GM10248 (cell line): ENCODE results near the gene PGAP3.

ENCODE experiments used
- CTCF ChIA-PET: fragments of 300-600 bp; sonication (Branson Sonifier 250); formaldehyde crosslinking; extraction: SDS; loops from one replicate; lab custom pipeline; 2021; ENCODE audit warnings: antibody characterized with exemption; lab: Yijun Ruan, JAX
- POLR2A ChIA-PET: fragments of 350-650 bp; sonication (Branson Sonifier 250); formaldehyde crosslinking; extraction: SDS; loops from one replicate; lab custom pipeline; 2020; ENCODE audit warnings: antibody characterized with exemption; lab: Yijun Ruan, JAX
- DNase-seq: peaks from one replicate; pipeline ENCODE4 v3.0.0; 2012; ENCODE audit errors: extremely low spot score
- CTCF ChIP-seq: IDR thresholded peaks from 2 replicates; pipeline ENCODE4 v1.5.1; 2012; ENCODE audit warnings: mild to moderate bottlenecking, low read depth; ENCODE audit errors: extremely low read depth, missing control alignments, control extremely low read depth

PGAP3 gene

GRCh38 chr17:39722965-39723848, 35.4 kb upstream of the PGAP3 start:
- DNase-seq, result no peak
- TF ChIP-seq CTCF, result no peak
- ChIA-PET CTCF (interaction anchor here (0.8 to 1.6 kb wide), 3 partner anchors 8 to 102 kb away, joined by 3 to 5 read pairs (median 4); no protein-coding TSS in a partner anchor), POLR2A (no interaction called here)

DNA sequence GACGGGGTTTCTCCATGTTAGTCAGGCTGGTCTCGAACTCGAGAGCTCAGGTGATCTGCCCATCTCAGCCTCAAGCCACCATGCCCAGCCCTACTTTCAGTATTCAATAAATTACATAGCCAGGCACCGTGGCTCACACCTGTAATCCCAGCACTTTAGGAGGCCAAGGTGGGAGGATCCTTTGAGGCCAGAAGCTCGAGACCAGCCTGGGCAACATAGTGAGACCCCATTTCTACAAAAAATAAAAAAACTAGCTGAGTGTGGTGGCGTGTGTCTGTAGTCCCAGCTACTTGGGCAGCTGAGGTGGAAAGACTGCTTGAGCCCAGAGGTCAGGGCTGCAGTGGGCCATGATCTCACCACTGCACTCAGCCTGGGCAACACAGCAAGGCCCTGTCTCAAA, 34.2 kb upstream of the PGAP3 start:
- CTCF ChIA-PET, result interaction anchor here (1.4 to 4.0 kb wide), 3 partner anchors 8 to 101 kb away, joined by 3 to 18 read pairs (median 5); partner anchors contain the start of gene MIEN1
- POLR2A ChIA-PET, result no interaction called here
- no peak for TF ChIP-seq CTCF
- no peak for DNase-seq

DNA sequence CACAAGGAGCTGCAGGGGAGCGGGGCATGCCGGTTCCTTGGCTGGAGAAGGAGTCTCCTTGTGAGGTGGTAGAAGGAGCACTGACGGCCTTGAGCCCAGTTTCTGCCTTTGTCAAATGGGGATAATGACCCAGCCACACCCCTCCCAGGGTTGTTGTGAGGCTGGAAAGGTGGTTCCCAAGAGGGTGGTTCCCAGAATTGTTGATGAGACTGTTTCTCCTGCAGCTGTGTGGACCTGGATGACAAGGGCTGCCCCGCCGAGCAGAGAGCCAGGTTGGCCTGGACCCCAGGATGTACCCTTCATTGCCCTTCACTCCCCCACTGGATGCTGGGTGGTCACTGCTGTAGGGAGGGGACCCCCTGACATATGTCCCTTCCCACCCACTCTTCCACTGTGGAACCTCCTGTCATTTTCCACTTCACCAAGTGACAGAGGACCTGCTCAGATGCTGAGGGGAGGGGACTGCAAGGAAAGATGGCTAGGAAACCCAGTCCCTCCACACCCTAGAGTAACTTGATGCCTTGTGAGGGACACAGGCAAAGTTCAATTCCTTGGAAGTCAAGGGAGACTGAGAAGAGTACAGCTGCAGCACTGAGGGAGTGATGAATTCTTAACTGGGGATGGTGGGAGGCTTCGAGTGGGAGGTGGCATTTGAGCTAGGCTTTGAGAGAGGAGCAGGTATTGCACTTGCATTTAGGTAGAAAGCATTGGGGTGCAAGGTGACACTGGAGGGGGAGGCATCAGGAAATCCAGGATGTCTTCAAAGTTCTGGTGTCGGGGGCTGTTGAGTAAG, 31.9 kb upstream of the PGAP3 start:
- no peak for DNase-seq
- no peak for TF ChIP-seq CTCF
- ChIA-PET POLR2A (interaction anchor here (0.6 kb wide), 1 partner anchor 30 kb away, joined by 4 read pairs; no protein-coding TSS in a partner anchor), CTCF (interaction anchor here (1.1 to 4.0 kb wide), 5 partner anchors 8 to 98 kb away, joined by 3 to 18 read pairs (median 3); partner anchors contain the start of gene MIEN1)

DNA sequence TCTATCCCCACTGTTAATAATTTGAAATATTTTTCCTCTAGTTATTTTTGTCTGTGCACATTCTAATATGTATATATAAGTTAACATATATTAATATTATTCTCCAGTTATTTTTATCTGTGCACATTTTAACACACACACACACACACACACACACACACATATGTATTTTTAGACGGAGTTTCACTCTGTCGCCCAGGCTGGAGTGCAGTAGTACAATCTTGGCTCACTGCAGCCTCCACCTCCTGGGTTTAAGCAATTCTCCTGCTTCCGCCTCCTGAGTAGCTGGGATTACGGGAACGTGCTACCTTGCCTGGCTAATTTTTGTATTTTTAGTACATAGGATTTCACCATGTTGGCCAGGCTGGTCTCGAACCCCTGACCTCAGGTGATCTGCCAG, 29.8 kb upstream of the PGAP3 start:
- ChIA-PET CTCF (no interaction called here), POLR2A (no interaction called here)
- TF ChIP-seq CTCF, result no peak
- no peak for DNase-seq

GRCh38 chr17:39716879-39717536, 29.2 kb upstream of the PGAP3 start:
- no peak for TF ChIP-seq CTCF
- no peak for DNase-seq
- ChIA-PET CTCF (interaction anchor here (2.0 kb wide), 1 partner anchor 12 kb away, joined by 7 read pairs; no protein-coding TSS in a partner anchor), POLR2A (interaction anchor here (0.8 kb wide), 1 partner anchor 17 kb away, joined by 3 read pairs; no protein-coding TSS in a partner anchor)
